SK-N-SH (cell line): ENCODE measurements around the gene ZFPL1. TPM values are rescaled to one million over a fixed set of nuclear protein-coding genes. Genes with fewer than 3 reads are reported as not detected.
A peak's percentile ranks its signal among the peaks of the same experiment; 100 is the strongest.

Source experiments
- CTCF ChIA-PET: fragments of 300-600, 350-600 bp; formaldehyde crosslinking; extraction: SDS; loops from one replicate; lab custom pipeline; 2021; lab: Yijun Ruan, JAX
- POLR2A ChIA-PET: fragments of 350-600 bp; sonication (Branson Sonifier 250); formaldehyde crosslinking; extraction: SDS; loops from one replicate; lab custom pipeline; 2020; ENCODE audit warnings: antibody characterized with exemption, inconsistent platforms; lab: Yijun Ruan, JAX
- DNase-seq: peaks from one replicate; pipeline ENCODE4 v3.0.0; 2012
- H2AFZ ChIP-seq: fragments of 200-600 bp; sonication (generic); 2 replicates; pipeline ENCODE4 v1.8.1; 2016; ENCODE audit warnings: antibody characterized with exemption, mild to moderate bottlenecking, low read depth
- H3F3A ChIP-seq: fragments of 200-600 bp; sonication (generic); replicated peaks from 2 replicates; pipeline ENCODE3; 2016; ENCODE audit warnings: antibody characterized with exemption, mild to moderate bottlenecking; ENCODE audit not compliant: insufficient read depth
- H3K27ac ChIP-seq, 2 experiments: fragments of 200-500 bp in 1 of 2; fragments of 200-600 bp in 1 of 2; sonication (Bioruptor generic) in 1 of 2; sonication (generic), shearing (Covaris generic) in 1 of 2; 2 replicates each; pipeline versions ENCODE4 v1.5.1 to v1.6.1; 2014 to 2016; ENCODE audit warnings: low read depth in 2 of 2, inconsistent platforms in 1 of 2, low read length in 1 of 2, mild to moderate bottlenecking in 1 of 2, mixed read lengths in 1 of 2
- H3K27me3 ChIP-seq: fragments of 200-600 bp; sonication (generic), shearing (Covaris generic); 2 replicates; pipeline ENCODE4 v1.6.1; 2016; ENCODE audit warnings: mixed run types; ENCODE audit not compliant: insufficient read depth
- H3K36me3 ChIP-seq, 2 experiments: fragments of 200-500 bp in 1 of 2; fragments of 200-600 bp in 1 of 2; sonication (Bioruptor generic) in 1 of 2; sonication (generic) in 1 of 2; replicated peaks in 1 of 2; 2 replicates each; pipeline versions ENCODE3 to v1.5.1; 2014 to 2016; ENCODE audit warnings: low read length in 1 of 2, mild to moderate bottlenecking in 1 of 2; ENCODE audit not compliant: insufficient read depth in 2 of 2, control insufficient read depth in 1 of 2
- H3K4me1 ChIP-seq, 2 experiments: fragments of 200-500 bp in 1 of 2; fragments of 200-600 bp in 1 of 2; sonication (Bioruptor generic) in 1 of 2; sonication (generic), shearing (Covaris generic) in 1 of 2; 2 replicates each; pipeline versions ENCODE4 v1.5.1 to v1.6.1; 2014 to 2016; ENCODE audit warnings: low read depth in 1 of 2, low read length in 1 of 2, mixed run types in 1 of 2; ENCODE audit not compliant: insufficient read depth in 2 of 2, control insufficient read depth in 1 of 2
- H3K4me2 ChIP-seq: fragments of 200-600 bp; sonication (generic), shearing (Covaris generic); 2 replicates; pipeline ENCODE4 v1.6.1; 2017; ENCODE audit warnings: mixed run types
- H3K4me3 ChIP-seq, 2 experiments: fragments of 200-500 bp in 1 of 2; fragments of 200-600 bp in 1 of 2; sonication (Bioruptor generic) in 1 of 2; sonication (generic), shearing (Covaris generic) in 1 of 2; 2 replicates each; pipeline versions ENCODE4 v1.5.1 to v1.8.1; 2014 to 2016; ENCODE audit warnings: low read depth in 2 of 2, inconsistent platforms in 1 of 2, low read length in 1 of 2, mild to moderate bottlenecking in 1 of 2, mixed read lengths in 1 of 2, moderate library complexity in 1 of 2
- H3K79me2 ChIP-seq: fragments of 200-600 bp; sonication (generic); 2 replicates; pipeline ENCODE4 v1.8.1; 2017; ENCODE audit warnings: mild to moderate bottlenecking; ENCODE audit not compliant: insufficient read depth
- H3K9ac ChIP-seq: fragments of 200-600 bp; sonication (generic); 2 replicates; pipeline ENCODE4 v1.6.1; 2017; ENCODE audit warnings: mixed run types
- H3K9me2 ChIP-seq: fragments of 200-600 bp; sonication (generic); 2 replicates; pipeline ENCODE4 v1.6.1; 2017; ENCODE audit warnings: mixed run types
- H3K9me3 ChIP-seq: fragments of 200-600 bp; sonication (generic); 2 replicates; pipeline ENCODE4 v1.6.1; 2017; ENCODE audit warnings: mixed run types, mild to moderate bottlenecking, moderate library complexity
- H4K20me1 ChIP-seq: fragments of 200-600 bp; sonication (generic); 2 replicates; pipeline ENCODE4 v1.6.1; 2017; ENCODE audit warnings: mild to moderate bottlenecking, mixed run types; ENCODE audit not compliant: insufficient read depth
- CTCF ChIP-seq: fragments of 200-600 bp; sonication (generic); IDR thresholded peaks from 2 replicates; pipeline ENCODE4 v1.6.1; 2017; ENCODE audit warnings: antibody characterized with exemption, mild to moderate bottlenecking, moderate library complexity
- EP300 ChIP-seq, 2 experiments: IDR thresholded peaks; 2 replicates each; pipeline versions ENCODE4 v1.4.0 to v1.6.1; 2012; ENCODE audit warnings: borderline replicate concordance in 1 of 2, low read depth in 1 of 2, low read length in 1 of 2
- EZH2phosphoT487 ChIP-seq: fragments of 200-600 bp; sonication (generic); IDR thresholded peaks from 2 replicates; pipeline ENCODE4 v1.6.1; 2017; ENCODE audit warnings: low read depth, mixed run types, mild to moderate bottlenecking, antibody characterized with exemption, moderate library complexity, borderline replicate concordance
- FOXJ3 ChIP-seq: sonication (generic); formaldehyde crosslinking; IDR thresholded peaks from 2 replicates; pipeline ENCODE4 v1.5.1; 2020; ENCODE audit warnings: mild to moderate bottlenecking, missing genetic modification reagents
- GABPA ChIP-seq: IDR thresholded peaks from 2 replicates; pipeline ENCODE4 v1.4.0; 2012; ENCODE audit warnings: low read depth, mild to moderate bottlenecking
- MAX ChIP-seq: IDR thresholded peaks from 2 replicates; pipeline ENCODE4 v1.4.0; 2012; ENCODE audit warnings: low read depth
- MXI1 ChIP-seq: IDR thresholded peaks from 2 replicates; pipeline ENCODE4 v1.6.1; 2012; ENCODE audit warnings: mild to moderate bottlenecking, low read depth, low read length, improper control_type of control experiment
- POLR2AphosphoS5 ChIP-seq: IDR thresholded peaks from 2 replicates; pipeline ENCODE4 v1.6.1; 2012; ENCODE audit warnings: low read depth, low read length
- REST ChIP-seq: IDR thresholded peaks from 2 replicates; pipeline ENCODE4 v1.6.1; 2012; ENCODE audit warnings: mild to moderate bottlenecking, low read depth, low read length, moderate library complexity
- SIN3A ChIP-seq: IDR thresholded peaks from 2 replicates; pipeline ENCODE4 v1.6.1; 2012; ENCODE audit warnings: low read depth, mild to moderate bottlenecking, low read length, moderate library complexity, borderline replicate concordance
- SMC3 ChIP-seq: IDR thresholded peaks from 2 replicates; pipeline ENCODE4 v1.6.1; 2012; ENCODE audit warnings: low read depth, low read length, improper control_type of control experiment
- USF1 ChIP-seq: IDR thresholded peaks from 2 replicates; pipeline ENCODE4 v1.4.0; 2012; ENCODE audit warnings: low read depth, borderline replicate concordance
- USF2 ChIP-seq: fragments of 150-350 bp; IDR thresholded peaks from 2 replicates; pipeline ENCODE4 v1.6.1; 2017; ENCODE audit warnings: antibody characterized with exemption, low read length, low read depth, borderline replicate concordance
- WGBS: methylation state at CpG from one replicate; pipeline ENCODE4 v1.1.6; 2017; ENCODE audit warnings: low lambda C conversion rate; 5-methylcytosine and 5-hydroxymethylcytosine counted together
- polyA plus RNA-seq, 3 experiments: library from polyadenylated mRNA; depleted of rRNA; stranded (reverse); fragments of >200 nt; gene quantifications; 2 replicates each; pipeline ENCODE4 v1.2.3, GENCODE V29; 2012

The ZFPL1 gene
- polyA plus RNA-seq, 1 of the 3 experiments (the other 2 are of a cell fraction) = 75.9 TPM

- Histone ChIP-seq H3K4me2 (no peak overlapping the region), H3K36me3 (peaks cover 0 to 8% of the 10 kb centered on the region in 2 experiments), H3K4me3 (no peak overlapping the region), H3K9ac (no peak overlapping the region), H4K20me1 (peaks cover 9% of the 10 kb centered on the region), H3F3A (no peaks in the 10 kb centered on the region), H3K9me2 (no peaks in the 10 kb centered on the region), H3K27me3 (no peaks in the 10 kb centered on the region), H2AFZ (no peak overlapping the region), H3K9me3 (no peaks in the 10 kb centered on the region), H3K4me1 (peaks cover 0 to 7% of the 10 kb centered on the region in 2 experiments; a peak in 1 of 4 replicates), H3K79me2 (peaks cover 73% of the 10 kb centered on the region), H3K27ac (no peak overlapping the region)
- POLR2A ChIA-PET = interaction anchor here (3.4 kb wide), 1 partner anchor 10 kb away, joined by 27 read pairs; the partner anchor contains the start of gene TM7SF2
- WGBS = 92% methylated on average over 6 of the region's 6 CpGs
- TF ChIP-seq EP300 (IDR thresholded peaks at IDR 0.05; ENCODE audit: borderline replicate concordance in 1 of 2, low read depth in 1 of 2, low read length in 1 of 2) (no peak), CTCF (peak; percentile 35; the same call in 1 of the 2 replicates)
- CTCF ChIA-PET = interaction anchor here (1.1 to 12.6 kb wide), 2 partner anchors 8 to 11 kb away, joined by 5 to 150 read pairs; partner anchors contain the start of gene TM7SF2
- no peak for DNase-seq
Observed at GRCh38 chr11:65100674-65101350, 16.8 kb downstream of the ZFPL1 start.

GRCh38 chr11:65102142-65103095 lies 18.4 kb downstream of the ZFPL1 start:
- CTCF ChIA-PET = interaction anchor here (12.6 kb wide), 1 partner anchor 10 kb away, joined by 150 read pairs; the partner anchor contains the start of gene TM7SF2
- Histone ChIP-seq H3K79me2 (peaks cover 70% of the 10 kb centered on the region), H4K20me1 (peaks cover 9% of the 10 kb centered on the region)

More at GRCh38 chr11:65102142-65103095, 18.4 kb downstream of the ZFPL1 start:
- no peak for DNase-seq
- no peaks in the 10 kb centered on the region for H3K9me3 ChIP-seq
- no peaks in the 10 kb centered on the region for H3F3A ChIP-seq
- no peak for TF ChIP-seq USF2
- TF ChIP-seq FOXJ3 (CRISPR knock-in tag) = no peak
- TF ChIP-seq GABPA = no peak
- TF ChIP-seq SMC3 = no peak
- no peak for TF ChIP-seq EP300 (IDR thresholded peaks at IDR 0.05; ENCODE audit: borderline replicate concordance in 1 of 2, low read depth in 1 of 2, low read length in 1 of 2)
- TF ChIP-seq MAX = no peak
- no peak for TF ChIP-seq USF1
- TF ChIP-seq EZH2phosphoT487 = no peak
- no peak for TF ChIP-seq MXI1
- TF ChIP-seq POLR2AphosphoS5 = no peak
- no peak for TF ChIP-seq SIN3A
- no peak for TF ChIP-seq REST
- no peak overlapping the region for H2AFZ ChIP-seq
- H3K9me2 ChIP-seq = no peaks in the 10 kb centered on the region
- peak overlapping the region in 1 of 2 experiments; percentile 21; a peak in 1 of 4 replicates for H3K27ac ChIP-seq
- H3K4me2 ChIP-seq = no peak overlapping the region
- H3K36me3 ChIP-seq = peaks cover under 1 to 8% of the 10 kb centered on the region in 2 experiments
- no peaks in the 10 kb centered on the region; a peak in 1 of 4 replicates for H3K4me1 ChIP-seq
- 88% methylated on average over 8 of the region's 8 CpGs for WGBS
- H3K4me3 ChIP-seq = no peak overlapping the region
- no peak overlapping the region for H3K9ac ChIP-seq
- no peaks in the 10 kb centered on the region for H3K27me3 ChIP-seq
- POLR2A ChIA-PET = interaction anchor here (0.8 to 2.5 kb wide), 2 partner anchors 9 to 89 kb away, joined by 7 to 8 read pairs; partner anchors contain the start of gene TM7SF2
